SK-N-MC (cell line): ENCODE data around the gene RHOG.

Experiments
- DNase-seq: peaks from one replicate; pipeline ENCODE4 v3.0.0-alpha.2; 2011; ENCODE audit warnings: low read depth, low spot score
- H3K27ac ChIP-seq: fragments of 200-600 bp; sonication (generic); 2 replicates; pipeline ENCODE4 v1.5.1; 2016; ENCODE audit warnings: mixed run types
- H3K36me3 ChIP-seq: fragments of 200-600 bp; sonication (generic); 2 replicates; pipeline ENCODE4 v1.6.1; 2017; ENCODE audit warnings: antibody characterized with exemption, low read length, mixed read lengths; ENCODE audit not compliant: insufficient read depth
- H3K4me3 ChIP-seq: fragments of 200-600 bp; sonication (generic); 2 replicates; pipeline ENCODE4 v1.5.1; 2016
- H3K9ac ChIP-seq: fragments of 200-600 bp; sonication (generic); 2 replicates; pipeline ENCODE4 v1.8.0; 2017; ENCODE audit warnings: mixed run types, mixed read lengths; ENCODE audit not compliant: insufficient read length
- H3K9me3 ChIP-seq: fragments of 200-600 bp; sonication (generic); 2 replicates; pipeline ENCODE4 v1.6.1; 2017; ENCODE audit warnings: low read depth, mild to moderate bottlenecking, antibody characterized with exemption, low read length, moderate library complexity, mixed read lengths
- EZH2 ChIP-seq: fragments of 200-600 bp; sonication (generic); IDR thresholded peaks from one replicate; pipeline ENCODE4 v1.6.1; 2017; ENCODE audit warnings: antibody characterized with exemption
- FOXP2 ChIP-seq: optimal IDR thresholded peaks from 2 replicates; pipeline ENCODE3; 2011; ENCODE audit warnings: mild to moderate bottlenecking, moderate library complexity; ENCODE audit not compliant: insufficient read depth; ENCODE audit errors: extremely low read length, control extremely low read depth
- POLR2AphosphoS5 ChIP-seq: IDR thresholded peaks from 2 replicates; pipeline ENCODE4 v1.6.1; 2012; ENCODE audit warnings: mild to moderate bottlenecking, low read depth, low read length, borderline replicate concordance

Gene RHOG

DNA sequence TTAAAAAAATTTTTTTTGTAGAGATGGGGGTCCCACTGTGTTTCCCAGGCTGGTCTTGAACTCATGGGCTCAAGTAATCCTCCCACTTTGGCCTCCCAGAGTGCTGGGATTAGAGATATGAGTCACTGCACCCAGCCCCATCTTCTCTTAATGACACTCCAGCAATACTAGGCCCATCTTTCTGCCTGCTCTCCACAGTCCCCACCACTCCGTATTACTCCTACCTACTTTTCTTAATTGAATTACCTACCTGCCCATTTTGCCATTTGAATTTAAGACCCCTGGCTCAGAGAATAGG is 12.7 kb upstream of the RHOG start:
- Histone ChIP-seq H3K27ac (no peak overlapping the region), H3K4me3 (no peak overlapping the region), H3K36me3 (no peaks in the 10 kb centered on the region), H3K9me3 (no peaks in the 10 kb centered on the region), H3K9ac (no peak overlapping the region)
- TF ChIP-seq FOXP2 (no peak), POLR2AphosphoS5 (no peak), EZH2 (no peak)
- DNase-seq, result no peak

GRCh38 chr11:3849297-3849874 is 8.6 kb upstream of the RHOG start:
- Histone ChIP-seq H3K9ac (no peak overlapping the region), H3K4me3 (no peak overlapping the region), H3K9me3 (no peaks in the 10 kb centered on the region), H3K36me3 (no peaks in the 10 kb centered on the region), H3K27ac (no peak overlapping the region)
- DNase-seq, result no peak
- TF ChIP-seq FOXP2, result no peak
- TF ChIP-seq POLR2AphosphoS5, result no peak
- TF ChIP-seq EZH2, result no peak

GRCh38 chr11:3845670-3846069 is 4.9 kb upstream of the RHOG start:
- Histone ChIP-seq H3K36me3 (no peaks in the 10 kb centered on the region), H3K27ac (no peak overlapping the region), H3K4me3 (no peak overlapping the region), H3K9ac (no peak overlapping the region), H3K9me3 (no peaks in the 10 kb centered on the region)
- no peak for TF ChIP-seq EZH2
- no peak for TF ChIP-seq POLR2AphosphoS5
- no peak for TF ChIP-seq FOXP2
- DNase-seq, result no peak

- H3K9me3 ChIP-seq, result no peaks in the 10 kb centered on the region
- no peak overlapping the region for H3K27ac ChIP-seq
- no peaks in the 10 kb centered on the region for H3K36me3 ChIP-seq
- H3K9ac ChIP-seq, result no peak overlapping the region
- H3K4me3 ChIP-seq, result no peak overlapping the region
- no peak for DNase-seq
- no peak for TF ChIP-seq POLR2AphosphoS5
- TF ChIP-seq EZH2, result no peak
- no peak for TF ChIP-seq FOXP2
These were observed 4.5 kb upstream of the RHOG start for GRCh38 chr11:3845246-3845645.

DNA sequence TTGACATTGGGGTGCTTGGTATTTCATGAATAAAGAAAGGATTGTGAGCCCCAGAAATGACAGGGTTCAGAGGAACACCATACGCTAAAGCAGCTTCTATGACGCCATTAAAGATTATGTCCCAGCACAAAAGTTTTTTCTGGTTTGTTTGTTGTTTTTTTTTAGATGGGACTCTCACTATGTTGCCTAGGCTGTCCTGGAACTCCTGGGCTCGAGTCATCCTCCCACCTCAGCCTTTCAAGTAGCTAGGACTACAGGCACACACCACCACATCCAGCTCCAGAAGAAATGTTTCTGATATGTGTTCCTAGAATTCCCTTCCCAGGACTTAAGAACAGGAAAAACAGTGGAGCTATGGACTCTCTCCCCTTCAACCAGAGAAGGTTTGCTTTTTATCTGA is 2.6 kb upstream of the RHOG start:
- TF ChIP-seq FOXP2 (no peak), EZH2 (no peak), POLR2AphosphoS5 (no peak)
- Histone ChIP-seq H3K4me3 (no peak overlapping the region), H3K27ac (no peak overlapping the region), H3K36me3 (no peaks in the 10 kb centered on the region), H3K9me3 (no peaks in the 10 kb centered on the region), H3K9ac (no peak overlapping the region)
- DNase-seq, result no peak

GRCh38 chr11:3841426-3842350 is 929 bp upstream of the RHOG start:
- DNase-seq, result no peak
- Histone ChIP-seq H3K9ac (peak overlapping the region; percentile 80), H3K4me3 (peak overlapping the region; percentile 90), H3K27ac (peak overlapping the region; percentile 76), H3K36me3 (no peaks in the 10 kb centered on the region), H3K9me3 (no peaks in the 10 kb centered on the region)
- peak; percentile 36; the same call in 1 of the 2 replicates for TF ChIP-seq POLR2AphosphoS5
- no peak for TF ChIP-seq EZH2

- no peak for DNase-seq
- no peaks in the 10 kb centered on the region for H3K9me3 ChIP-seq
- H3K36me3 ChIP-seq, result peaks cover under 1% of the 10 kb centered on the region; the same call in 1 of the 2 replicates
- H3K4me3 ChIP-seq, result peak overlapping the region; percentile 90
- no peak overlapping the region; the same call in 1 of the 2 replicates for H3K27ac ChIP-seq
- TF ChIP-seq POLR2AphosphoS5 (no peak), EZH2 (no peak), FOXP2 (no peak)
- H3K9ac ChIP-seq, result peak overlapping the region; percentile 86
These were observed 522 bp downstream of the RHOG start for GRCh38 chr11:3840004-3840869.

DNA sequence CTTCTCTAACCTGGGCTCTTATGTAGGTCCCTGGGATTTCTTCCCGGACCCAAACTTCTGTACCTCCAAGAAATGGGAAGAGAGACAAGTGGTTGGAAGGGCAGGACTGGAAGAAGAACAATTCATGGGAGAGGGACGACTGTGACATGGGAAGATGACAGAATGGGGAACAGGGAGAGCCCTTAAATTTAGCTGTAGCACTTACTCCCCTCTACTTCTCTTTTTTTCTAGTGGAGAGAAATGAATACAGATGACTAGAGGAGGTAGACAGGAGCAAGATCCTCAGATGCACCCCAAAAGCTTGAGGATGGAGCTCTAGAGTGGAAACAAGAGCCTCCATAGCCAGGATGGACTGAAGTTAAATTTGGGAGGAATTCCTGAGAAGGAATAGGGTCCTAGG is 2.3 kb downstream of the RHOG start:
- H3K27ac ChIP-seq, result no peak overlapping the region
- no peak overlapping the region for H3K4me3 ChIP-seq
- no peak for TF ChIP-seq POLR2AphosphoS5
- TF ChIP-seq FOXP2, result no peak
- no peak for TF ChIP-seq EZH2
- H3K9me3 ChIP-seq, result no peaks in the 10 kb centered on the region
- no peak overlapping the region for H3K9ac ChIP-seq
- DNase-seq, result no peak
- peaks cover 6% of the 10 kb centered on the region; the same call in 1 of the 2 replicates for H3K36me3 ChIP-seq
